ENCODE measurements around the gene WDR33.
"Not testable (repeated sequence)": the region's sequence is repeated elsewhere in the genome, so short reads cannot be mapped to it uniquely, and the experiment has no call there.

Gene WDR33

GRCh38 chr2:127776122-127776780 is 34.7 kb downstream of the WDR33 start:
- no peak for DNase-seq (ENCODE audit: low read depth)
- TF ChIP-seq CTCF (IDR thresholded peaks at IDR 0.05; ENCODE audit: insufficient read depth, low read depth, low read length, missing control alignments): no peak
- no peak overlapping the region for H3K4me3 ChIP-seq (ENCODE audit: low read length)

DNA sequence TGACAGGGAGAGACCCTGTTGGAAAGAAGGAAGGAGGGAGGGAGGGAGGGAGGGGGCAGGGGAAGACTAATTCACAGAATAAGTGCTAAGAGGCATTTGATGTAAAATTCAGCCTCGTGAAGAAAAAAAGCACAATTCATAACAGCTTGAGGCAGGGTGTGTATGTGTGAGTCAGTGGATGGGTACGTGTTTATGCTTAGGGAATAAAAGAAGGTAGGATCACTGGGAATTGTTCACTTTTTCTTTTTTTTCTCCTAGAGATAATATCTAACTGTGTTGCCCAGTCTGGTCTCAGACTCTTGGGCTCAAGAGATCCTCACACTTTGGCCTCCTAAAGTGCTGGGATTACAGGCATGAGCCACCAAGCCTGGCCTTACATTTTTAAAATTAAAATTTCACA is 39.2 kb downstream of the WDR33 start:
- no peak overlapping the region for H3K4me3 ChIP-seq (ENCODE audit: low read length)
- TF ChIP-seq CTCF (IDR thresholded peaks at IDR 0.05; ENCODE audit: insufficient read depth, low read depth, low read length, missing control alignments): no peak
- DNase-seq (ENCODE audit: low read depth): peak; percentile 83

GRCh38 chr2:127770973-127771735 is 39.8 kb downstream of the WDR33 start:
- peak; percentile 95 for DNase-seq (ENCODE audit: low read depth)
- TF ChIP-seq CTCF (IDR thresholded peaks at IDR 0.05; ENCODE audit: insufficient read depth, low read depth, low read length, missing control alignments): no peak
- no peak overlapping the region for H3K4me3 ChIP-seq (ENCODE audit: low read length)

DNA sequence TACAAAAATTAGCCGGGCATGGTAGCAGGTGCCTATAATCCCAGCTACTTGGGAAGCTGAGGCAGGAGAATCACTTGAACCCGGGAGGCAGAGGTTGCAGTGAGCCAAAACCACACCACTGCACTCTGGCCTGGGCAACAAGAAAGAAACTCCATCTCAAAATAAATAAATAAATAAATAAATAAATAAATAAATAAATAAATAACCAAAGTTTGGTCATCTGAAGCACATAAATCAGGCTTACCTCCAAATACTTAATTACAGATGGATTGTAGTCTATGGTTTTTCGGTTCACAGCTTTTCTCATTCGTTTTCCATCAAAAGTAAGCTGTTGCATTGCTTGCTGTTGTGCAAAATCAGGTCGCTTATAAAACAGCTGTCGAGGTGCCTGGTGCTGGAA is 40.4 kb downstream of the WDR33 start:
- not testable (repeated sequence) for H3K4me3 ChIP-seq (ENCODE audit: low read length); DNase-seq (ENCODE audit: low read depth)

- no peak for TF ChIP-seq CTCF (IDR thresholded peaks at IDR 0.05; ENCODE audit: insufficient read depth, low read depth, low read length, missing control alignments)
- DNase-seq (ENCODE audit: low read depth): no peak
- no peak overlapping the region for H3K4me3 ChIP-seq (ENCODE audit: low read length)
These were observed 41.4 kb downstream of the WDR33 start for GRCh38 chr2:127769587-127769986.

DNA sequence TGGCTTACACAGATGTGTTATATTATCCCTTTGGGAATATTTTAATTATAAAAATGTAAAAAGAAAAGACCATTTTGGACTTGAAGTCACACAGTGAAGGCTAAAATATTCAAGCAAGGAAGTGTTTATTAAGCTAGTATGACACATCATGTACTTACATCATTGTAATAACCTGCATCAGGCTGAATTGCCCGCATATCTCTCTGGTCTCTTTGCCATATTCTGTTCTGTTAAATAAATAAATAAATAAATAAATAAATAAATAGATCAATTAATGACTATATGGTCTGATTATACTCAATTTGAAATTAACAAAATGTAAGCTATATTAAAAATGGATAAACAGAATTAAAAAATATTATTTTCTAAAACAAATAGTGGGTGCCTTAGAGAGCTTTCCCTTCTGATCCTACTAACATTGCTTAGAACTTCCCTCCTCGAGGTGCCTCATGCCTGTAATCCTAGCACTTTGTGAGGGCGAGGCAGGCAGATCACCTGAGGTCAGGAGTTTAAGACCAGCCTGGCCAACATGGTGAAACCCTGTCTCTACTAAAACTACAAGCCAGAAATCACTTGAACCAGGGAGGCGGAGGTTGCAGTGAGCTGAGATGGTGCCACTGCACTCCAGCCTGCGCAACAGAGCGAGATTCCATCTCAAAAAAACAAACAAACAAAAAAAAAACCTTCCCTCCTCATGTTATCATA is 42.0 kb downstream of the WDR33 start:
- no peak for TF ChIP-seq CTCF (IDR thresholded peaks at IDR 0.05; ENCODE audit: insufficient read depth, low read depth, low read length, missing control alignments)
- peak; percentile 70 for DNase-seq (ENCODE audit: low read depth)
- H3K4me3 ChIP-seq (ENCODE audit: low read length): no peak overlapping the region

DNA sequence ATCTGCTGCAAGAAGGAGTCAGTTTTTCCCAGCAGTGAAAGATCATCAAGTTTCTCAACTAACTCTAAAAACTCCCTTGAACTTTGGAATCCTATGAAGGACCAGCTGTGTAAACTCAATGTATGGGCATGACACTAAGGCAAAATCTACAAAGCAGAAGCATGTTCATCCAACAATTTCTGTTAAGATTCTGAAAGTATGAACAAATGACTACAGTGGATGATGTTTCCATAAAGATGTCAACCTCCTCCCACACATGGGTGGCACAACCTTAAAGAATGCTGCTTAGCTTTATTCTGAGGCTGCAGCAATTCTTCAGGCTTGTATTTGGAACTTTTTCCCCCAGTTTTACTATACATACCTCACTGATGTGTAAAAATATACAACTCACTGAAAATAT is 47.2 kb downstream of the WDR33 start:
- no peak for TF ChIP-seq CTCF (IDR thresholded peaks at IDR 0.05; ENCODE audit: insufficient read depth, low read depth, low read length, missing control alignments)
- no peak for DNase-seq (ENCODE audit: low read depth)
- H3K4me3 ChIP-seq (ENCODE audit: low read length): no peak overlapping the region

Data from epithelial cell of esophagus (primary cell).